Skeletal muscle cell (primary cell): Measurements from ENCODE around the gene PLB1.

Experiments used
- DNase-seq: peaks from one replicate; pipeline ENCODE4 v3.0.0-alpha.2; 2010; ENCODE audit warnings: low read depth
- H3K4me3 ChIP-seq: 2 replicates; pipeline ENCODE4 v1.5.1; 2011; ENCODE audit warnings: low read depth, mild to moderate bottlenecking, control low read depth, low read length, moderate library complexity

Gene PLB1

DNA sequence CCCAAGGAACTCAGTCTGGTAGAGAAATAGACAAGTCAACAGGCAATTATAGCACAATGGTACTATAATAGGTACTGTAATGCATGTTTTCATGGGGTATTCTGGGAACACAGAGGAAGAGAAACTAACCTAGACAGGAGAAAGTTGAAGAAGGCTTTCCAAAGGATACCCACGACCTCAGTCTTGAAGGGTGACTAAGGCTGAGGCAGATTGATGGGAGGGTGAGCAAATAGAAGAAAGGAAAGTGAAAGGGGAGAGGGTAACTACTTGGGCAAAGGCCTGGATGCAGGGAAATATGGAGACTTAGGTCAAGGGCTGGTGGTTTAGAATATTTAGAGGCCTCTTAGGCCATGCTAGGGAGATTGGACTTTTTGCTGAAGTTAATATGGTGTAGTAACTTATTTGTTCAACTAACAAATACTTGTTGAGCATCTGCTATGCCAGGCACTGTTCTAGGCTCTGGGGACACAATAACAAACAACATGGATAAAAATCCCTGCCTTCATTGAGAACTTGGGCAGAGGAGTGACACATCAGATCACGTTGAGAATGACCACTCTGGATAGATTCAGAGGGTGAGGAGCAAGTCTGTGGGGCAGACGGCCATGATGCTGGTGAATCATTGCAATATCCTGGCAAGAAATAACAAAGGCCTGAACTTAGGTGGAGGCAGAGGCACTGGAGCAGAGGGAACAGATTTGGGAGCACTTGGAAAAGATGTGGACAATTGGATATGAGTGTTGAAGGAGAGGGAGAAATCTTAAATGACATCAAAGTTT, 56.4 kb downstream of the PLB1 start:
- no peak overlapping the region for H3K4me3 ChIP-seq
- peak; percentile 13 for DNase-seq

DNA sequence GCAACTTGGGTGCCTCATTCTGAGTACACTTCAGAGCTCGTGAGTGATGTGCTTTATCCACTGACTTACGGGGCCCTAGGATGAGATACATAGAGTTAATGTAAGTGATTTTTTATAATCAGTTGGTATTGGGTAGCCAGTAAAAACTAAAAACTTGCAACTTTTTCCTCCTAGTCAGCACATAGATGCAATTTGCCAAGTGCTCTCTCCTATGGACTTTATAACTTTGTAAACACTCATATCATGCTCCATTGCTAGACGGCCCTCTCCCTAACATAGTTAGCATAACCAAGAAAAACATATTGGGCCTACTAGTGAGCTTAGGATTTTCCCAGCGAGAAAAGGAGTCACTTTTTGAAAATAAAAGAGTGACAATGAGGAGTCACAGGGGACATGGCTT, 60.4 kb downstream of the PLB1 start:
- no peak for DNase-seq

GRCh38 chr2:28557389-28558131, 61.7 kb downstream of the PLB1 start:
- DNase-seq = no peak
- no peak overlapping the region for H3K4me3 ChIP-seq

More for the DNA sequence above, 60.4 kb downstream of the PLB1 start:
- no peak overlapping the region for H3K4me3 ChIP-seq

- no peak for DNase-seq
These were observed 62.4 kb downstream of the PLB1 start for GRCh38 chr2:28558158-28558820.

DNA sequence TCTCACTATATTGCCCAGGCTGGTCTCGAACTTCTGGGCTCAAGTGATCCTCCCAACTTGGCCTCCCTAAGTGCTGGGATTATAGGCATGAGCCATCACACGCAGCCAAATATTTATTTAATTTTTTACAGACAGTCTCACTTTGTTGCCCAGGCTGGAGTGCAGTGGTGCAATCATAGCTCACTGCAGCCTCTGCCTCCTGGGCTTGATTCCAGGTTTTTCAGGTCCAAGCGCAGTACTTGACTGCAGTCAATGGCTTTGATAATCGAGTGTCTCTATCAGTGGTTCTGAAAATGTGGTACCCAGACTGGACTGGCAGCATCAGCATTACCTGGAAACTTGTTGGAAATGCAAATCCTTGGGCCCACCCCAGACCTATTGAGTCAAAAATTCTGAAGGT, 63.1 kb downstream of the PLB1 start:
- H3K4me3 ChIP-seq = no peak overlapping the region
- no peak for DNase-seq

More at GRCh38 chr2:28558158-28558820, 62.4 kb downstream of the PLB1 start:
- H3K4me3 ChIP-seq = no peak overlapping the region

DNA sequence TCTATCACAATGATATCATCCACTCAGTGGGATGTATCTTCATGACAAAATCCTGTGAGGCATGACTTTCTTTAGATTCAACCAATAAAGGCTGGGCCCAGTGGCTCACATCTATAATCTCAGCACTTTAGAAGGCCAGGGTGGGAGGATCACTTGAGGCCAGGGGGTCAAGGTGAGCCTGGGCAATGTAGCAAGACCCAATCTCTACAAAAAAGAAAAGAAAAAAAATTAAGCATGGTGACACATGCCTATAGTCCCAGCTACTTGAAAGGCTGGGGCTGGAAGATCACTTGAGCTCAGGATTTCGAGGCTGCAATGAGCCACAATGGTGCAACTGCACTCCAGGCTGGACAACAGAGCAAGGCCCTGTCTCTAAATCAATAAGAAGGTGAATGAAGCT, 68.0 kb downstream of the PLB1 start:
- no peak overlapping the region for H3K4me3 ChIP-seq
- DNase-seq = no peak

DNA sequence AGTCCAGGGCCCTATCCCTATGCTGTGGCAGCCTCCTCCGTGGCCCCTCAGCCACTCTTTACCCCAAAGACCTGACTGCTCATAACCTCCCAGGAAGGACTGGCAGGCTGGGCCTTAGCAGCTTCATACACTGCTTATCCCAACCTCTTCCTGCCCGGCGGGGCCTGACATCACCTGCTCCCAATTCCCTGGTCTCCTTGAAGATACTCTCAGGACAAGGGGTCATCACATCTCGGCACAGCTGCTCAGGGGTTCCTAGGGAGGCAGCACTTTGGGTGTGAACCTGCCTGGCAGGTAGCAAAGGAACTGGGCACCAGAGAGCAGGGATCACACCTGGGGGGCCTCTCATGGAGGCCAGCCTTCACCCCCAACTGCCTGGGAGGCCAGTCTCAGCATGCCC, 68.5 kb downstream of the PLB1 start:
- no peak overlapping the region for H3K4me3 ChIP-seq
- no peak for DNase-seq

GRCh38 chr2:28565033-28565432, 69.2 kb downstream of the PLB1 start:
- no peak for DNase-seq
- no peak overlapping the region for H3K4me3 ChIP-seq

DNA sequence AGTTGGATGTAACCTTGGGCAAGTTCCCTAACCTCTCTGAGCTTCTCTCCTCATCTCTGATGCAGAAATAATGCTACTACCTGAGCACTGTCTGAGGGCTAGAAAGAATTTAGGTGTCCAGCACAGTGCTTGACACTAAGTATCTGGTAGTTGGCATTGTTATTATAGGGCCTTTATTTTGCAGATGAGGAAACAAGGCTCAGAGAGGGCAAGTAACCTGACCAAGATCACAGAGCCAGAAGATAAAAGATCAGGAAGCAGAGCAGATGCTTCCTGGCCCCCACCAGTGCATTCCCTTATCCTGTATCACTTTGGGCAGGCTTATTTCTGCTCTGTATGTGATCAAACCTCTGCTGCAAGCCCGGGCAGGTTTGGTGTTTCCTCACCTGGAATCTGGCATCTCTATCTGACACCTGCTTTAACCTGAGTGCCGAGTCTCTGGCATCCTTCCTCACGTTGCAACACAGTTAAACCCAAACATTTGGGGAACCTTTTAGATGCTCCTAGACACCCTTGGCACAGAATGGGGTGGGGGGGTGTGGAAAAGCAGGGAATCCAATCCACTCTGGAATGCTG, 69.9 kb downstream of the PLB1 start:
- no peak for DNase-seq
- H3K4me3 ChIP-seq = no peak overlapping the region

DNA sequence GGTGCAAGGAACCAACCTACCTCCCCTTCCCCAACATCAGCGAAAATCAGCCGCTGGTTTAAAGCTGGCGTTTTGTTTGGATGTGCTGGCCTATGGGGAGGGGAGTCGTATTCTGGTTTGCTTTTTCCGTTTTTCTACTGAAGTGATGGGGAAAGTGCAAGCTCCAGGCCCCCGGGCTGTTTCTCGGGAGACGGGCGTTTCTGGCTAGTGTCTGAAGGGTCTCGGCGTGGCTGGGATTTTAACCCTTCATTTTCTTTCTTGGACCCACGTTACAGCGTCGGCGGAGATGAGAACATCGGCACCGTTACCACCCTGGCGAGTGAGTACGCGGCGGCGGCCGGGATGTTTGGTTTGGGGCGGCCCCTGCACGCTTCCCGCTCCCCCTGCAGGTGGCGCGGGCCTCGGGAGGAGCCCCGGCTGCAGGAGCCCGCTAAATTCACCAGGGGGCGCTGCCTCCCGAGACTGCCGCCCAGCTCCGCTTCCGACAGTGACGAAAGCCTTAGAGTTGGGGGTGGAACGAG, 70.7 kb downstream of the PLB1 start:
- peak; percentile 19 for DNase-seq
- peak overlapping the region; percentile 55 for H3K4me3 ChIP-seq

DNA sequence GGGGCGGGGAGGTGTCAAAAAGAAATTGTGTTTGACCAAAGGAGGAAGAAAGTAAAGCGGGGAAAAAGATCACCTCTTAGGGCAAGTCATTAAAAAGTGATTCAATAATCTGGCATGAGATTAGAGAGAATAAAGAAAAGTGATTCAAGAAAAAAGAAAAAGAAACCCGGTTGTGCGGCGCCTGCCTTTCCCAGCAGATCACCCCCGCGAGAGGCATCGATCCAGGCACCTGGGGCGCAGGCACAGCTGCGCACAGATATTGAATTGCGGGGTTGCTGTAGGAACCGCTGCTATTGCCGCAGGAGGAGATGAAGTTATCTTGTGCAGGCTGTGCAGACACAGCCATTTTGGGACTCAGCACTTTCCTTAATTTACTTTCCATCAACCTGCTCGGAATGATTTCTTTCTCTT, 71.2 kb downstream of the PLB1 start:
- DNase-seq = no peak
- peak overlapping the region; percentile 54 for H3K4me3 ChIP-seq

- no peak for DNase-seq
- H3K4me3 ChIP-seq = no peak overlapping the region
These were observed 72.2 kb downstream of the PLB1 start for GRCh38 chr2:28568036-28568435.

DNA sequence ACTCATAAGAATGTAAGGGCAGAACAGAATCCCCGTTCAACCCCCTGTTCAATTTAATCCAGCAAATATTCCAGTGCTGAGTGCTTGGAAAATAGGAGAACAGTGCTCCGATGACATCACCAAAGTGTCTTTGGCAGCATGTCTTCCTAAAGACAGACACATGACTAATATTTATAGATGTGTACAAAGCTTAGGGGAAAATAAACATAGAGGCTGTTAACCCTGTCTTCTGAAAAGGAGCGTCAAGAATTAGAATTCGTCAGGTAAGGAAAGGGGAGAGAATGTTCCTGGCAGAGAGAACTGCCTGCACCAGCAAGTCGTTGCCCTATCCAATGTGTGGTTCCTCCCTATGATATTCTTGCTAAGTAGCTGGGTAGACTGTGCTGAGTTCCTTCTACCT, 72.7 kb downstream of the PLB1 start:
- no peak for DNase-seq
- H3K4me3 ChIP-seq = no peak overlapping the region

DNA sequence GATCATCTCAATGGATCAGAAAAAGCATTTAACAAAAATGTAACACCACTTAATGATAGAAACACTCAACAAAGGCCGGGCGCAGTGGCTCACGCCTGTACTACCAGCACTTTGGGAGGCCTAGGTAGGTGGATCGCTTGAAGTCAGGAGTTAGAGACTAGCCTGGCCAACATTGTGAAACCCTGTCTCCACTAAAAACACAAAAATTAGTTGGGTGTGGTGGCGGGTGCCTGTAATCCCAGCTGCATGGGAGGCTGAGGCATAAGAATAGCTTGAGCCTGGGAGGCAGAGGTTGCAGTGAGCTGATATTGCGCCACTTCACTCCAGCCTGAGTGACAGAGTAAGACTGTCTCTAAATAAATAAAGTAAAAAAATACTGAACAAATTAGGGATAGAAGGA, 74.6 kb downstream of the PLB1 start:
- no peak for DNase-seq

DNA sequence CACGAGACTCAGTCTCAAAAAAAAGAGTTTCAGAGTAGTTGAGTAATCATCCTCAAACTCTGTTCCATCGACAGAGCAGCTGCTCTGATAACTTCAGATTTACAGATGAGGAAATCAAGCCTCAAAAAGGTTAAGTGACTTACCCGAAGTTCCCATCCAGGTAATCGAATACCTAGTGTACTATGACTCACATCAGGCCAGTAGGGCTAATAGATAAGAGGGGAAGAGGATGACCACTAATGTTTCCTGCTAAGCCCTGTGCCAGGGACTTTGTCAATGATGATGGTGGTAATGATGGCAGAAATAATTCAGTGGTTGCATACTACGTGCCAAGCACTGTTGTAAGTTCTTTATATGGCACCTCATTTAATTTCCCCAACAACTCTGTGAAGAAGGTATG, 80.9 kb downstream of the PLB1 start:
- H3K4me3 ChIP-seq = no peak overlapping the region
- no peak for DNase-seq

More for the DNA sequence above, 74.6 kb downstream of the PLB1 start:
- no peak overlapping the region for H3K4me3 ChIP-seq

DNA sequence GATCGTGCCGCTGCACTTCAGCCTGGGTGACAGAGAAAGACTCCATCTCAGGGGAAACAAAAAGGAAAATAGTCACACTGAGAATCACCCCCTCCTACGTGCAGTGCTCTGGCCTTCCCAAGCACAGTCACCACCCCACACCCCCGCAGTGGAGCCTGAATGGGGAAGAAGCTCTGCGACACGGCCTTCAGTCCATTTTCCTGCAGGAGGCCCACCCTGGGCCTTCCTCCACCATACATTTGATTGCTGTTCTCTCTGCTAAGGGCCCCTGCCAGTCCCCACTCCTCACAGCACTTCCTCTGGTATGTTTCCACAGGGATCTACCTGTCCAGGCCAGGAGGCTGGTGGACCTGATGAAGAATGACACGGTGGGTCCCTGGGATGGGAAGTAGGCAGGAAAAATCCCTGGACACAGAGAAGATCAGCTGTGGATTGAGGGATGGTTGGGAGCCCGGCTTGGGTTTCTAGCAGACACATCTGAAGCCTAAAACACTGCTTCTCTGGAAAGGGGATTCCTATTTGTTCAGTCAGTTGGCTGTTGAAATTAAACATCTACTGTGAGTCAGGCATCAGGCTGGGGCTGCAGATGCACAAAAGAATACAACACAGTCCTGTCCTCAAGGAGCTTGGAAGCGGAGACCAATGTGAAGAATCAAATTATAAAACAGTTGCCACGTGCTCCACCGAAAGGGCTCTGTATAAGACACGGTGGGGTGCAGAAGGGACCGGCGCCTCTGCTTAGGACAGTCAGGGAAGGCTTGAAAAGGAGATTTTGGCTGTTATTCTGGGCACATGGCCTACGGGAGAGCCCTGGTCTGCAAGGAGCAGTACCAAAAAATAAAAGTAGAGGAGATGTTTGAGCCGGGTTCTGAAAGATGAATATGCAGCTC, 82.2 kb downstream of the PLB1 start:
- no peak overlapping the region for H3K4me3 ChIP-seq
- DNase-seq = no peak

DNA sequence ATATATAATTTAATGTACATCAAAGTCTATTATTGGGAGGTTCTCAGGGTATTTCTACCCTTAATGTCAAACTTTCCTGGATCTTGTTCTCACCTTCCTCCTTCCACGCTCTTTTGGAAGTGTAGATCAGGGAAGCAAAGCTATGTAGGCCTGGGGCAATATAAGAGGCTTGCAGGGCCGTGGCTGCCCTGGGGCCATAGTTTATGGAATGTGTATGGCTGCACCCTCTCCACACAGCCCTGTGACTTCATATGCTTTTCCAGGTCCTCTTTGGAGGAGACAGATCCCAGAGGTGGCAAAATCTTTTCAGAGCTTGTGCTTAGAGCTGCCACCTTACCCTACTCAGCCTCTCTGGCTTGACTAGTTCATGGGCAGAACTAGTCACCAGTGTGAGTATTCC, 82.9 kb downstream of the PLB1 start:
- DNase-seq = no peak
- H3K4me3 ChIP-seq = no peak overlapping the region

DNA sequence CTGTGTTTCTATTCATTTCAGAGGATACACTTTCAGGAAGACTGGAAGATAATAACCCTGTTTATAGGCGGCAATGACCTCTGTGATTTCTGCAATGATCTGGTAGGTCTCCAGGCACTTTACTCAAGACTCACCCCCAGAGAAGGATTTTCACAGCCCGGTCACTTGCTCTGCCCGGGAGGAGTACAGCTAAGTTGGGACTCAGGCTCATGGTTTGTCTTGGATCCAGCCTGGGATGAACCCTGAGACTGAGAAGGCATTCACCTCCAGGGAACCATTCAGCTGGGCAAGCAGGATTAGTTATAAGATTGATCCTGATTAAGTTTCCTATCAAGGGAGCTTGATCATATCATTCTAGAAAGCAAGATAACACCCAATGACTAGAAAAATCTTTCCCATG, 83.7 kb downstream of the PLB1 start:
- no peak overlapping the region for H3K4me3 ChIP-seq
- DNase-seq = no peak

- no peak for DNase-seq
- H3K4me3 ChIP-seq = no peak overlapping the region
These were observed 84.2 kb downstream of the PLB1 start for GRCh38 chr2:28580078-28580477.
